Mesenchymal stem cell (in vitro differentiated cells and primary cell): Measurements from ENCODE around the gene C1QTNF1.

Experiments used
- DNase-seq: peaks from one replicate; pipeline ENCODE4 v3.0.0-alpha.2; 2013
- H2AFZ ChIP-seq: one replicate; pipeline ENCODE4 v1.6.1; 2013; ENCODE audit warnings: low read depth, mild to moderate bottlenecking, control low read depth, inconsistent platforms, low read length, moderate library complexity
- H2AK5ac ChIP-seq: 2 replicates; pipeline ENCODE4 v1.6.1; 2013; ENCODE audit warnings: low read length, moderate library complexity, mild to moderate bottlenecking, inconsistent platforms; ENCODE audit not compliant: severe bottlenecking
- H2BK120ac ChIP-seq: one replicate; pipeline ENCODE4 v1.6.1; 2013; ENCODE audit warnings: low read depth, mild to moderate bottlenecking, inconsistent platforms, low read length, moderate library complexity
- H2BK12ac ChIP-seq, 2 experiments: one replicate each; pipeline ENCODE4 v1.6.1; 2013; ENCODE audit warnings: inconsistent platforms in 2 of 2, low read length in 2 of 2, mild to moderate bottlenecking in 2 of 2, moderate library complexity in 2 of 2, control low read depth in 1 of 2
- H2BK15ac ChIP-seq: one replicate; pipeline ENCODE4 v1.6.1; 2013; ENCODE audit warnings: mild to moderate bottlenecking, low read depth, inconsistent platforms; ENCODE audit not compliant: poor library complexity, severe bottlenecking
- H2BK5ac ChIP-seq: 2 replicates; pipeline ENCODE4 v1.6.1; 2013; ENCODE audit warnings: low read depth, mild to moderate bottlenecking, low read length, control low read depth, inconsistent platforms; ENCODE audit not compliant: poor library complexity, severe bottlenecking
- H3K14ac ChIP-seq, 2 experiments: one replicate each; pipeline ENCODE4 v1.6.1; 2013; ENCODE audit warnings: inconsistent platforms in 2 of 2, low read length in 2 of 2, control low read depth in 1 of 2, mild to moderate bottlenecking in 1 of 2, moderate library complexity in 1 of 2
- H3K18ac ChIP-seq, 2 experiments: one replicate each; pipeline ENCODE4 v1.6.1; 2013; ENCODE audit warnings: inconsistent platforms in 2 of 2, low read length in 2 of 2, control low read depth in 1 of 2, low read depth in 1 of 2, mild to moderate bottlenecking in 1 of 2
- H3K23ac ChIP-seq, 2 experiments: one replicate each; pipeline ENCODE4 v1.6.1; 2013; ENCODE audit warnings: inconsistent platforms in 2 of 2, low read length in 2 of 2, mild to moderate bottlenecking in 2 of 2, moderate library complexity in 2 of 2, control low read depth in 1 of 2
- H3K27ac ChIP-seq: 2 replicates; pipeline ENCODE4 v1.5.1; 2013; ENCODE audit warnings: mild to moderate bottlenecking, moderate library complexity, low read length, control low read depth, inconsistent platforms; ENCODE audit not compliant: poor library complexity, severe bottlenecking
- H3K27me3 ChIP-seq, 2 experiments: 2 replicates each; pipeline versions ENCODE4 v1.6.1 to v1.7.0; 2013; ENCODE audit warnings: low read length in 2 of 2, mild to moderate bottlenecking in 2 of 2, moderate library complexity in 2 of 2, control low read depth in 1 of 2, inconsistent platforms in 1 of 2; ENCODE audit not compliant: control insufficient read depth in 1 of 2, insufficient read depth in 1 of 2
- H3K36me3 ChIP-seq, 2 experiments: 2 replicates each; pipeline versions ENCODE4 v1.6.1 to v1.7.0; 2013; ENCODE audit warnings: low read length in 2 of 2, control low read depth in 1 of 2, inconsistent platforms in 1 of 2, low read depth in 1 of 2, mild to moderate bottlenecking in 1 of 2; ENCODE audit not compliant: insufficient read depth in 2 of 2, control insufficient read depth in 1 of 2
- H3K4ac ChIP-seq, 2 experiments: one replicate each; pipeline ENCODE4 v1.6.1; 2013; ENCODE audit warnings: inconsistent platforms in 2 of 2, low read length in 2 of 2, mild to moderate bottlenecking in 2 of 2, moderate library complexity in 2 of 2, control low read depth in 1 of 2, low read depth in 1 of 2
- H3K4me1 ChIP-seq: 2 replicates; pipeline ENCODE4 v1.6.1; 2013; ENCODE audit warnings: low read depth, low read length, control low read depth; ENCODE audit not compliant: control insufficient read depth, insufficient read depth
- H3K4me2 ChIP-seq: 2 replicates; pipeline ENCODE4 v1.6.1; 2013; ENCODE audit warnings: low read length, mild to moderate bottlenecking, inconsistent platforms; ENCODE audit not compliant: poor library complexity, severe bottlenecking
- H3K4me3 ChIP-seq, 2 experiments: 2 replicates each; pipeline versions ENCODE4 v1.5.1 to v1.7.0; 2013; ENCODE audit warnings: low read length in 2 of 2, mild to moderate bottlenecking in 2 of 2, control low read depth in 1 of 2, low read depth in 1 of 2; ENCODE audit not compliant: insufficient read depth in 1 of 2
- H3K79me1 ChIP-seq: replicated peaks from 2 replicates; pipeline ENCODE4 v1.6.1; 2013; ENCODE audit warnings: mild to moderate bottlenecking, control low read depth, low read length, inconsistent platforms; ENCODE audit not compliant: poor library complexity, severe bottlenecking
- H3K9ac ChIP-seq: 2 replicates; pipeline ENCODE4 v1.7.0; 2013; ENCODE audit warnings: mild to moderate bottlenecking, low read length, moderate library complexity
- H3K9me3 ChIP-seq: 2 replicates; pipeline ENCODE4 v1.7.0; 2013; ENCODE audit warnings: mild to moderate bottlenecking, low read length; ENCODE audit not compliant: control insufficient read depth
- H4K8ac ChIP-seq: one replicate; pipeline ENCODE4 v1.6.1; 2013; ENCODE audit warnings: inconsistent platforms, mild to moderate bottlenecking, low read length, moderate library complexity
- H4K91ac ChIP-seq: one replicate; pipeline ENCODE4 v1.6.1; 2013; ENCODE audit warnings: mild to moderate bottlenecking, low read length, inconsistent platforms
- WGBS: methylation state at CpG from one replicate; pipeline ENCODE4 v1.1.7; 2013; ENCODE audit warnings: mixed read lengths; 5-methylcytosine and 5-hydroxymethylcytosine counted together

Gene C1QTNF1

DNA sequence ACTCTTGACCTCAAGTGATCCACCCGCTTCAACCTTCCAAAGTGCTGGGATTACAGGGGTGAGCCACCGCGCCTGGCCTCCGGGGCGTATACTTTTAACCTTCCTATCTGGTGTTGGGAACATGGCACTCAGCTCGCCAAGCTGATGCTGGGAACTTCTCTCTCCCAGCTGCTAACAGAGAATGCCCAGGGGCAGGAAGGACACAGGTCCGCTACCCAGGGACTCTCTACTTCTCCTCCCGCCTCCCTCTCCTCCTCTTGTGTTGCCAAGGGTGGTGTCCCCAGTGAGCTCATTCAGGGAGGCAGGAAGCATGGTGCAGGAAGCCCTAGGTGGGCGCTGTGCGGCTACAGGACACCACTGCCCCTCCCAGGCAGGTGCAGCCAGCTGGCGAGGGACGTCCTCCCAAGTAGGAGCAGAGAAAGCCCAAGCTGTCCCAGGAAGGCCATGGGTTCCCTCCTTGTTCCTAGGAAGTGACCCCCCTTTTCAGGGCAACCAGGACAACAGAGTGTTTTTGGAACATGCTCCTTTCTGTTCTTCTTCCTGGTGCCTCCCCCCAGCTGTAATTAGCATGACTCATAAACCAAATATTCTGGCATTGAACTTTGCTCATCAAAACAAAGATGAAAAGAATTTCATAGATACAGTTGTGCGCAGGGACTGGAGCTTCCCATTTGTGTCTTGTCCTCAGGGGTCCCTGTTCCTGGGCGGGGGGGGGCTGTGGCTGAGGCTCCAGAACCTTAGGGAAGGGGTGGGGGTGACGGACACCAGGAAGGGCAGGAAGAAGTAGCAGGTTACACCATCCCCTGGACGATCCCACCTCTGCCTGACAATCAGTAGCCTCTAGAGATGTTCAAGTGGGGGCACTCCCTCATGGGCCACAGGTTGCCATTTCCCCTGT, 2.7 kb downstream of the C1QTNF1 start:
- H3K9me3 ChIP-seq: no peaks in the 10 kb centered on the region
- H3K4ac ChIP-seq: peak overlapping the region in 1 of 2 experiments; percentile 42
- peak overlapping the region; percentile 74 to 86 for H3K18ac ChIP-seq
- H3K79me1 ChIP-seq: no peaks in the 10 kb centered on the region
- no peak overlapping the region for H2BK5ac ChIP-seq
- H3K14ac ChIP-seq: peak overlapping the region in 1 of 2 experiments; percentile 91
- H2AK5ac ChIP-seq: peak overlapping the region; percentile 62
- H2BK15ac ChIP-seq: peak overlapping the region; percentile 82
- no peaks in the 10 kb centered on the region for H3K36me3 ChIP-seq
- H4K91ac ChIP-seq: peak overlapping the region; percentile 86
- peak overlapping the region in 1 of 2 experiments; percentile 50 for H3K4me3 ChIP-seq
- no peak overlapping the region for H3K23ac ChIP-seq
- H2BK120ac ChIP-seq: peak overlapping the region; percentile 39
- peaks cover 2 to 54% of the 10 kb centered on the region in 2 experiments for H3K27me3 ChIP-seq
- peak overlapping the region; percentile 72 to 95 for H2BK12ac ChIP-seq
- peak overlapping the region; percentile 52 for H4K8ac ChIP-seq
- peak overlapping the region; percentile 68 for H3K9ac ChIP-seq
- 65% methylated on average over 16 of the region's 16 CpGs for WGBS
- no peak overlapping the region for H3K27ac ChIP-seq
- H3K4me2 ChIP-seq: peak overlapping the region; percentile 46
- peaks cover 43% of the 10 kb centered on the region for H3K4me1 ChIP-seq
- no peak overlapping the region for H2AFZ ChIP-seq
- peak; percentile 51 for DNase-seq

DNA sequence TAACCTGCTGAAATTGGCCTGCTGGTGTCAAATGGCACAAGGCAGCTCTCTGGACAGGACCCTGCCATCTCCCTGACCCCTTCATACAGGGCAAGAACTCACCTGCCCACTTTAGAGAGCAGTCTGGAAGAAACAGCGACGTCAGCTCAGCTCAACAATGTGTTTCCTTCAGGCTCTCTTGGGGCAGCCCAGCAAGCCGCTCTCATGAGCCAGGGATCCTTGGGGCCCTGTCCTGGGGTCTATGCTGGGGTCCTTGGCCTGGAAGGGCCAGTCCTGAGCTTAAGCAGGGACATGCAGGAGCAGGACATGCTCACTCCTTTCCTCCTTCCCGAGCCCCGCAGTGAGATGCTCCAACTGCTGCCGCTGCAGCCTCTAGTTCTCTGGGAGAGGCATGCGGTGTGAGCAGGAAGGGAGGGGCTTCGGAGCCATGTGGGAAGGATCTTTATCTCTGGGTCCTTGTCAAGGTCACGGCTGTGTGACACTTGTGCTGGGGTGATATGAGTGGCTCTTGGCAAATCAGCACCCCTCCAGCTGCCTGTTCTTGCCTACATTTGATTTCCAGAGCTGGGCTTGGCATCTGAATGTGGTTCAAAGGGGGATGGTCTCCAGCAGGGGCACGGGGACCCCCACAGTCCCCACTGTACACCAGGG, 3.4 kb downstream of the C1QTNF1 start:
- peaks cover 2 to 56% of the 10 kb centered on the region in 2 experiments for H3K27me3 ChIP-seq
- H3K27ac ChIP-seq: no peak overlapping the region
- peak overlapping the region; percentile 24 for H2AK5ac ChIP-seq
- no peaks in the 10 kb centered on the region for H3K36me3 ChIP-seq
- H3K18ac ChIP-seq: peak overlapping the region; percentile 29 to 86
- H3K4me1 ChIP-seq: peaks cover 43% of the 10 kb centered on the region
- H4K91ac ChIP-seq: peak overlapping the region; percentile 81
- H3K79me1 ChIP-seq: no peaks in the 10 kb centered on the region
- peak overlapping the region; percentile 82 for H2BK15ac ChIP-seq
- H3K14ac ChIP-seq: peak overlapping the region in 1 of 2 experiments; percentile 62
- no peak overlapping the region for H3K23ac ChIP-seq
- no peak overlapping the region for H2AFZ ChIP-seq
- peak overlapping the region; percentile 39 for H2BK120ac ChIP-seq
- H3K9me3 ChIP-seq: no peaks in the 10 kb centered on the region
- DNase-seq: no peak
- 45% methylated on average over 10 of the region's 10 CpGs for WGBS
- H3K4ac ChIP-seq: peak overlapping the region in 1 of 2 experiments; percentile 89
- H2BK12ac ChIP-seq: peak overlapping the region; percentile 29 to 70
- H3K4me2 ChIP-seq: no peak overlapping the region
- peak overlapping the region in 1 of 2 experiments; percentile 47 for H3K4me3 ChIP-seq
- peak overlapping the region; percentile 68 for H3K9ac ChIP-seq
- H2BK5ac ChIP-seq: no peak overlapping the region
- peak overlapping the region; percentile 82 for H4K8ac ChIP-seq

DNA sequence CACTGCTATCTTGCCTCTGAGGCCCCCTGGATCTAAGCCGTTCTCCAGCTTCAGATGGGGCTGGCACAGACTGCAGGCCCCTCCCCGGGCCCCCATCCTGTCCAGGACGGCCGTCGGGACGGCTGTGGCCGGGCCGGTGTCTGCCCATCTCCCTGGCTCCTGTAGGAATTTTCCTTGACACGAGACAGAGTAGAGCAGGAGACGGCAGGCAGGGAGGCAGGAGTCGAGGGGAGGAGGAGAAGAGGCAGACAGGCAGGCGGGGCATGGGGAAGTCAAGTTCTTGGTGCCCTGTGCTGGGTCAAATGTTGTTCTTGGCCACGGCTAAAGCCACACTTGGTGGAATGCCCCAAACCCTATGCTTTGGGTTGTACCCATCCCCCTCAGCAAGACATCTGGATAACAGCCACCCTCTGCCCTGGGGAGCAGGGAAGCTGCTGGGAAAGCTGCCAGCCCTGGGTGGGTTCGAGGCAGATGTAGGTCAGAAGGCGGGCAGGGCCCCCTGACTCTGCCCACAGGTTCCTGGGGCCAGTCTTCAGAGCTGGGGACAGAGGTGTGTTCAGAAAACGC, 4.0 kb downstream of the C1QTNF1 start:
- Histone ChIP-seq H3K4me2 (no peak overlapping the region), H3K27ac (no peak overlapping the region), H2BK120ac (no peak overlapping the region), H2BK12ac (peak overlapping the region; percentile 29 to 70), H3K36me3 (no peaks in the 10 kb centered on the region), H4K91ac (peak overlapping the region; percentile 81), H3K4me1 (peaks cover 43% of the 10 kb centered on the region), H3K4ac (peak overlapping the region in 1 of 2 experiments; percentile 89), H4K8ac (peak overlapping the region; percentile 82), H2AK5ac (peak overlapping the region; percentile 31), H3K4me3 (peak overlapping the region in 1 of 2 experiments; percentile 47), H2BK15ac (peak overlapping the region; percentile 26), H3K79me1 (no peaks in the 10 kb centered on the region), H3K9me3 (no peaks in the 10 kb centered on the region), H2AFZ (no peak overlapping the region), H3K27me3 (peaks cover 2 to 50% of the 10 kb centered on the region in 2 experiments), H3K23ac (no peak overlapping the region), H3K18ac (peak overlapping the region; percentile 5 to 64), H3K9ac (peak overlapping the region; percentile 68), H3K14ac (peak overlapping the region in 1 of 2 experiments; percentile 62), H2BK5ac (no peak overlapping the region)
- DNase-seq: no peak
- WGBS: 76% methylated on average over 16 of the region's 16 CpGs
